Kidney (tissue), 14 donors: ENCODE results near the gene LRRC55. TPM values are rescaled to one million over a fixed set of nuclear protein-coding genes. Genes with fewer than 3 reads are reported as not detected.

Source experiments
- DNase-seq, 5 donors: peaks; one replicate each; pipeline ENCODE4 v3.0.0-alpha.2; 2013 to 2020
- FAIRE-seq: peaks from 2 replicates; lab custom pipeline; 2012; peaks lifted over from hg19 to GRCh38; lab: Jason Lieb, UNC
- H3K27ac ChIP-seq, 2 donors: one replicate each; pipeline ENCODE4 v1.7.0; 2013; ENCODE audit warnings: low read depth in 2 of 2, low read length in 2 of 2, inconsistent platforms in 1 of 2
- H3K27me3 ChIP-seq: one replicate; pipeline ENCODE4 v1.7.1; 2013; ENCODE audit warnings: low read length, inconsistent platforms; ENCODE audit not compliant: control insufficient read depth, insufficient read depth
- H3K36me3 ChIP-seq, 3 donors: one replicate each; pipeline versions ENCODE4 v1.7.0 to v1.7.1; 2013; ENCODE audit warnings: low read length in 3 of 3, control low read depth in 1 of 3, inconsistent platforms in 1 of 3; ENCODE audit not compliant: insufficient read depth in 3 of 3, control insufficient read depth in 2 of 3
- H3K4me1 ChIP-seq, 3 donors: one replicate each; pipeline versions ENCODE4 v1.7.0 to v1.7.1; 2013; ENCODE audit warnings: low read length in 3 of 3, inconsistent platforms in 1 of 3, low read depth in 1 of 3; ENCODE audit not compliant: control insufficient read depth in 2 of 3, insufficient read depth in 2 of 3
- H3K4me3 ChIP-seq, 3 donors: one replicate each; pipeline versions ENCODE4 v1.7.0 to v1.8.1; 2013; ENCODE audit warnings: low read length in 3 of 3, control low read depth in 1 of 3, inconsistent platforms in 1 of 3
- H3K9ac ChIP-seq, 3 donors: one replicate each; pipeline versions ENCODE4 v1.7.0 to v1.7.1; 2013; ENCODE audit warnings: low read length in 3 of 3, control low read depth in 1 of 3, inconsistent platforms in 1 of 3
- H3K9me3 ChIP-seq, 3 donors: one replicate each; pipeline versions ENCODE4 v1.7.0 to v1.7.1; 2013; ENCODE audit warnings: low read length in 3 of 3, control low read depth in 1 of 3, inconsistent platforms in 1 of 3; ENCODE audit not compliant: control insufficient read depth in 2 of 3, insufficient read depth in 1 of 3
- intact Hi-C: fragments of 100-400 bp; cut with DNase I; formaldehyde crosslinking; loops from one replicate; pipeline ENCODE4 v1.11.1; 2022
- polyA plus RNA-seq: library from polyadenylated mRNA; stranded (reverse); fragments of 350-450 nt; fragmentation: Illumina TruSeq; extraction: RNeasy Lipid Tissue Mini Kit (QIAGEN cat#74804); gene quantifications from one replicate; pipeline ENCODE4 v1.2.3, GENCODE V29; 2014; ENCODE audit warnings: low read depth, low replicate concordance; ENCODE audit not compliant: insufficient read depth
- total RNA-seq: library from RNA; stranded (reverse); fragmentation: NEBNext Ultra II Directional; extraction: Animal tissue kit (Norgen Biotek cat#: 25700); gene quantifications from one replicate; pipeline ENCODE4 v1.2.1, GENCODE V29; 2021
- TF ChIP-seq, protein P1 (sequence below): IDR thresholded peaks from 3 replicates; pipeline ENCODE4 v1.5.1; 2012; ENCODE audit warnings: mild to moderate bottlenecking, moderate library complexity, borderline replicate concordance; ENCODE audit not compliant: insufficient read depth; ENCODE audit errors: extremely low read depth
- donor health status: control.
- donor health status: control.
- donor health status: control.
- donor health status: control.
- donor health status: control.
- donor health status: DM: yes; HTN: yes; CAD: no.
- donor health status: Normal renal cell carcinoma (clear cell type).

The LRRC55 gene
- total and polyA plus RNA-seq, 2 donors from 2014 or later, result 0.09 TPM; not detected in 1

DNA sequence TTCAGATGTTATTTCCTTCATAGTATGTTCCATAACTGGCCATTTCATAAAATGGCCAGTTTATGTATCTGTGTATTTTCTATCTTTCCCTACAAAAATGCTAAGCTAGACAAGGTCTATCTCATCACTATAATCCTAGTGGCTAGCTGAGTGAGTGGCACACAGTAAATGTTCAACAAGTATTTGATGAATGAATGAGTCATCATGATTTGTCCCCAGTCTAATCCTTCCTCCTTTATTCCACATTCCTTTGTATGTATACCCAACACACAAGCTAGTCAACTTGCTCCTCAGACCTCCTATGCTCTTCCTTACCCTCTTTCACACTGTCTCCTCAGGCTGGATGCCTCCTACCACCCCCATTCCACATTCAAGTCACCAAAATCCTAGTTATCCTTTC is 42.8 kb downstream of the LRRC55 start:
- intact Hi-C loops, result no loop called here

DNA sequence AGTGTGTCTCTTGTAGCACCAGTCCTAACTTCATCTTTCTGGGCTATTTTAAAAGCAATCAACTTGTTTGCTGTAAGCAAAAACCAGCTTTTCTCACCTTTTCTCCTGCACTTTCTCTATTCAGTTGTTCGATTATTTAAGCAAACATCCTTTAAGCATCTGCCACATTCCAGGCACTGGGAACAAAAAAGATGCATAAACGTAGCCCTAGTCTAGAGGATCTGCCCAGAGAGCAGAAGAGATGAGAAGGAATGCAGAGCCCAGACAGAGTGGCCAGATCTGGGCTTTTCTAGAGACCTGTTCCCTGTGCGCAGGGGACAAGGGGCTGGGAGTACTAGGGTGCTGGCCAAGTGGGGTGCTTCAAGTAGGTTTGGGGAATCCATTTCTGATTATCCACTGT is 46.8 kb downstream of the LRRC55 start:
- Histone ChIP-seq H3K4me3 (no peak overlapping the region), H3K4me1 (no peaks in the 10 kb centered on the region), H3K27me3 (peaks cover 2% of the 10 kb centered on the region), H3K9ac (no peak overlapping the region), H3K36me3 (no peaks in the 10 kb centered on the region), H3K9me3 (no peaks in the 10 kb centered on the region), H3K27ac (no peak overlapping the region)
- TF ChIP-seq, protein P1, sequence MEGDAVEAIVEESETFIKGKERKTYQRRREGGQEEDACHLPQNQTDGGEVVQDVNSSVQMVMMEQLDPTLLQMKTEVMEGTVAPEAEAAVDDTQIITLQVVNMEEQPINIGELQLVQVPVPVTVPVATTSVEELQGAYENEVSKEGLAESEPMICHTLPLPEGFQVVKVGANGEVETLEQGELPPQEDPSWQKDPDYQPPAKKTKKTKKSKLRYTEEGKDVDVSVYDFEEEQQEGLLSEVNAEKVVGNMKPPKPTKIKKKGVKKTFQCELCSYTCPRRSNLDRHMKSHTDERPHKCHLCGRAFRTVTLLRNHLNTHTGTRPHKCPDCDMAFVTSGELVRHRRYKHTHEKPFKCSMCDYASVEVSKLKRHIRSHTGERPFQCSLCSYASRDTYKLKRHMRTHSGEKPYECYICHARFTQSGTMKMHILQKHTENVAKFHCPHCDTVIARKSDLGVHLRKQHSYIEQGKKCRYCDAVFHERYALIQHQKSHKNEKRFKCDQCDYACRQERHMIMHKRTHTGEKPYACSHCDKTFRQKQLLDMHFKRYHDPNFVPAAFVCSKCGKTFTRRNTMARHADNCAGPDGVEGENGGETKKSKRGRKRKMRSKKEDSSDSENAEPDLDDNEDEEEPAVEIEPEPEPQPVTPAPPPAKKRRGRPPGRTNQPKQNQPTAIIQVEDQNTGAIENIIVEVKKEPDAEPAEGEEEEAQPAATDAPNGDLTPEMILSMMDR, result no peak
- DNase-seq, result no peak
- intact Hi-C loops, result no loop called here
- FAIRE-seq, result no peak

More for the DNA sequence above, 42.8 kb downstream of the LRRC55 start:
- H3K4me3 ChIP-seq, result no peak overlapping the region
- no peaks in the 10 kb centered on the region for H3K27me3 ChIP-seq
- FAIRE-seq (no peak), DNase-seq (no peak)
- H3K36me3 ChIP-seq, result no peaks in the 10 kb centered on the region
- H3K9me3 ChIP-seq, result no peaks in the 10 kb centered on the region
- no peaks in the 10 kb centered on the region for H3K4me1 ChIP-seq
- H3K9ac ChIP-seq, result no peak overlapping the region
- TF ChIP-seq, protein P1, result no peak
- H3K27ac ChIP-seq, result no peak overlapping the region

DNA sequence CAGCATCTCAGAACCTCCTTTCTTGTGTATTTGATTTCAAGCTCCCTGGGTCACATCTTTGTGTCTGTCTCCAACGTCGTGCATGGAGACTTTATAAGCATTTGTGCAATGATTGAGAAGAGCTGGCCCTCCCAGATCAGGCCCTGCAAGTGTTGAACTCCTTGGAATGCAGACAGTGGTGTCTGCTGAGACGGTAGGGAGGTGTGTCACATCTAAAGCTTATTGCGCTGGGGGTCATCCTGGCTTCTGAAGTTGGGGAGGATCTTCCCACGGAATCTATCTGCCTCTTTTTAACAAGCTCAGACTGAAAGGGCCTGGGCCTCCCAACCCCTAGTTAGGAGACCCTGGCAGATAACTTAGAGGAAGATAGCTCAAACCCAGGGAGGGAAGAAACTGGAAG is 48.6 kb downstream of the LRRC55 start:
- Histone ChIP-seq H3K9me3 (no peaks in the 10 kb centered on the region), H3K27ac (no peak overlapping the region), H3K9ac (no peak overlapping the region), H3K27me3 (peaks cover 2% of the 10 kb centered on the region), H3K36me3 (no peaks in the 10 kb centered on the region), H3K4me3 (no peak overlapping the region), H3K4me1 (no peaks in the 10 kb centered on the region)
- intact Hi-C loops, result no loop called here
- TF ChIP-seq, protein P1, result no peak
- no peak for FAIRE-seq
- no peak for DNase-seq
